GM21737 (cell line): ENCODE data around the gene MTF1.

Source experiments
- ATAC-seq: cut with Tn5 transposase; IDR thresholded peaks from one replicate; pipeline ENCODE4 v1.9.1; 2021; ENCODE audit warnings: mild to moderate bottlenecking, moderate library complexity; ENCODE audit not compliant: unreplicated experiment

The MTF1 gene

GRCh38 chr1:37831809-37832208, 27.6 kb downstream of the MTF1 start:
- no peak for ATAC-seq

- ATAC-seq, result no peak
These were observed 28.3 kb downstream of the MTF1 start for GRCh38 chr1:37831109-37831508.

GRCh38 chr1:37828410-37829074, 30.9 kb downstream of the MTF1 start:
- ATAC-seq, result no peak

- ATAC-seq, result no peak
These were observed 33.9 kb downstream of the MTF1 start for GRCh38 chr1:37825506-37825905.

GRCh38 chr1:37824001-37824400, 35.4 kb downstream of the MTF1 start:
- ATAC-seq, result no peak

- no peak for ATAC-seq
These were observed 36.2 kb downstream of the MTF1 start for GRCh38 chr1:37822906-37823815.

DNA sequence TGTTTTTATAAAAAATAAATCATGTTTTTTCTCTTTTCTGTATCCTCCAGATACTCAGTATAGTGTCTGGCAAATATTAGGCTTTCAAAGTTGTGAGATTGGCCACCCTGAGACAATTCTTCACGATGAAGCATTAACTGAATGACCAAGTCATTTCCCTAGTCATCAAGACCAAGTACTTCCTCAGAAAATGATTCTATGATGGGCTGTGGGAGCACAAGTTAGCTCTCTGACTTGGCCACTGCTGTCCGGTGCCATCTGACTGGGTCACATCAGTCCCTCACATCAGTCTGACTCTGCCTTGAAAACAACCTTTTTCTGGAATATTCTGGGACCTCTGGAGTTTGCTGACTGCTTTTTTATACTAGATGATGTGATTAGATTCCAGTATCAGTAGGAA, 37.9 kb downstream of the MTF1 start:
- ATAC-seq, result no peak

GRCh38 chr1:37817481-37817880, 41.9 kb downstream of the MTF1 start:
- ATAC-seq, result no peak

- no peak for ATAC-seq
These were observed 45.1 kb downstream of the MTF1 start for GRCh38 chr1:37814252-37814651.

GRCh38 chr1:37813529-37814145, 45.8 kb downstream of the MTF1 start:
- ATAC-seq, result no peak

GRCh38 chr1:37811027-37811655, 48.3 kb downstream of the MTF1 start:
- ATAC-seq, result no peak

DNA sequence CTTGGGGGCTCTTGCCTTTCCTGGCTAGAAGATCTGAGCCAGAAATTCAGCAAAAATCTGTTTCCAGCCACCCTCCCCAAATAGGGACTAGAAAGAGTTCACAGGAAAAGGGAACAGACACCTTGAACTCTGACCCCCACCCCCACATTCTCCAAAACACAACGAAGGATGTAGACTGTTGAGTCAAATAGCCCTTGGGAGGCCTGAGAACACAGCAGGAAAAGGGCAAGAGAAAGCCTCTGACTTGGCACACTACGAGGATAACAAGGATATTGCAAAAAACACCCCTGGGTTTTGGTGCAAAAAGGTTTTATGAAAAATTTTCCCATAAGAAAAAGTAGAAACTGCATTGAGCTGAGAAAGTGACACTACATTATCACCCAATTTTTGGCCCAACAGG, 49.5 kb downstream of the MTF1 start:
- no peak for ATAC-seq

- ATAC-seq, result peak; percentile 32
These were observed 50.7 kb downstream of the MTF1 start for GRCh38 chr1:37808369-37809319.

- peak; percentile 79 for ATAC-seq
These were observed 51.6 kb downstream of the MTF1 start, which contains the start of the genes C1orf122 and YRDC for GRCh38 chr1:37807555-37808368. Gene C1orf122, plus strand, starts transcription at chr1:37807790. Its CDS starts 615 bp downstream, at chr1:37808405. Gene YRDC, minus strand, starts transcription at chr1:37808208. Its CDS starts 28 bp downstream, at chr1:37808180.

DNA sequence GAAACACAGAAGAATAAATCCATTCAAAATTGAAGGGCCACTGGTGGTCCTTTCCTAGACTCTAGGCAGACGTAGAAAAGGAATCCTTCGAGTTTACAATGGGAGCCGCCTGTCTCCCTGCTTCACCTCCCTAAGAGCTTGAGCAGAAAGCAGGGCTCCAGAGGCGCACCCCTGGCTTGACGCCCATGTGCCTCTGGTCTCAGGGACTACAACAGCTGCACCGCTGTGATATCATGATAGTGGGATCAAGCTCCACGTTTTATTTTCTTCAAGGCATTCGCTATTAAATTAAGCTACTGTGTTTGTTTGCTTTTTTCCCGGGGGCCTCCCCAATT, 52.2 kb downstream of the MTF1 start:
- no peak for ATAC-seq

DNA sequence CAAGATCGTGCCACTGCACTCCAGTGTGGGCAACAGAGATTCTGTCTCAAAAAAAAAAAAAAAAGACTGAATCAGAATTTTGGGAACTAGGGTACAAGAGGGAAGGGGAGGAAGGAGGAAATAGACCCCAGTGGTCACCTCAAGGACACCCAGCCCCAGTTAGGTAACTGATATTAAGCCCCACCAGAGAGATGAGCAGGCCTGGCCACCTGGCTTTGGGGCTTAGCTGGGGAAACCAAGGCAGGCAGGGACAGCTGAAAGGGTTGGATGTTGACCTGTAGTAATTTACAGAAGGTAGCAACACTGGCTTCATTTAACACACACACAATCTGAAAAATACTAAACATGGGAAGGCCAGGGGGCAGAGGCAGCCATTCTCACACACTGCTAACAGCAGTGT, 57.0 kb downstream of the MTF1 start:
- no peak for ATAC-seq

DNA sequence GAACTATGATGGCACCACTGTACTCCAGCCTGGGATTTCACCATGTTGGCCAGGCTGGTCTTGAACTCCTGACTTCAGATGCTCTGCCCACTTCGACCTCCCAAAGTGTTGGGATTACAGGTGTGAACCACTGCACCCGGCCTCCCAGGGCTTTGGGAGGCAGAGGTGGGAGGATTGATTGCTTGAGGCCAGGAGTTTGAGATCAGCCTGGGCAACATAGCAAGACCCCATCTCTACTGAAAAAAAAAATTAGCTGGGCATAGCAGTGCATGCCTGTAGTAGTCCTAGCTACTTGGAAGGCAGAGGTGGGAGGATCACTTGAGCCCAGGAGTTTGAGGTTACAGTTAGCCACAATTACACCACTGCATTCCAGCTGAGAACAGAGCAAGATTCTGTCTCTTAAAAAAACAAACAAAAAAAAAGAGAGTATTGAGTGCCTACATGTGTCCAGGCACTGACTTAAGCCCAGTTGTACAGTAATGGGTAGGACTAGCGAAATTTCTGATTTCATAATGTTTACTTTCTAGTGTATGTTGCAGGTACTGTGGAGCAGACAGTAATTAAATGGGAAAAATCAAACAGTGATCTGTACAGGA, 61.5 kb downstream of the MTF1 start:
- ATAC-seq, result no peak

DNA sequence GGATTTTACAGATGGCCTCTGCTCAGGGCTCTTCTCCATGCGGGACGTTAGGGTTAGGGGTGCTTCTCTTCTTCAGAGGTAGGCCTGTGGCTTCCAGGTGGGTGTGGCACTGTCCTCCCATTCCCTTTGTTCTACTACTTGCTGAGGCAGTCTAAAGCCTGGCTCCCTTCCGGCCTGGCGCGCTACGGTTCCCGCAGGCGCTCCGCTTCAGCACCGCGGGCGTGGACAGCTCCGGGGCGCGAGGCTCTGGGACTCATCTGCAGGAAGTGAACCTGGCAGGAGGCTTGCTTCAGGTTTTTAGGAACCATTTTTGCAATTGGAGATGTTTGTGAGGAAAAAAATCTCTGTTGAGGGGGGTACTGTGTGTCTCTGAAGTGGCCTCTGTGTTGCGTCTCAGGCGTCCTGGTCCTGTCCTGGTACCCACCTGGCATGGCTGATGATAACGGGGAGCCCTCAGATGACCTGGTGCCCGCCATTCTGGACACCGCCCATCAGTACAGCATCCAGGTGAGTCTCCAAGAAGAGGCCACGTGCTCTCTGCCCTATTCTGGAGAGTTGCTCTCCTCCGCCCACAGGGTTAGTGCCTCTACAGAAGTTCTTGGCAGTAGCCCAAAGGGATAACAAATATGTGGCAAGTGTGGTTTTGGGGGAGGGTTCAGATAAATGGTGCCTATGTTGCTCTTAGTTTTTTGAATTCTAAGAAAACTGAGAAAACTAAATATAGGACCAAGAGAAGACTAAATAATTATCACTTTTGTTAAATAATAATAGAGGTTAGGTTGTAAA, 63.9 kb downstream of the MTF1 start:
- no peak for ATAC-seq
